NB4 (cell line): ENCODE results near the gene FFAR1.

Source experiments
- DNase-seq: peaks from one replicate; pipeline ENCODE4 v3.0.0; 2010; ENCODE audit warnings: low read depth
- H3K4me3 ChIP-seq: one replicate; pipeline ENCODE4 v1.5.1; 2011; ENCODE audit warnings: mild to moderate bottlenecking, low read depth, low read length, moderate library complexity
- CTCF ChIP-seq: IDR thresholded peaks from one replicate; pipeline ENCODE4 v1.5.1; 2012; ENCODE audit warnings: low read depth, low read length
- MAX ChIP-seq: IDR thresholded peaks from 2 replicates; pipeline ENCODE4 v1.6.1; 2011; ENCODE audit warnings: low read depth, low read length
- MYC ChIP-seq: IDR thresholded peaks from 2 replicates; pipeline ENCODE4 v1.6.1; 2011; ENCODE audit warnings: low read depth, low read length
- POLR2A ChIP-seq: IDR thresholded peaks from 2 replicates; pipeline ENCODE4 v1.6.1; 2011; ENCODE audit warnings: mild to moderate bottlenecking; ENCODE audit not compliant: insufficient read length; ENCODE audit errors: extremely low read depth

FFAR1 gene

GRCh38 chr19:35340431-35340830 is 7.3 kb upstream of the FFAR1 start:
- no peak overlapping the region for H3K4me3 ChIP-seq
- no peak for TF ChIP-seq MAX
- no peak for TF ChIP-seq POLR2A

GRCh38 chr19:35341006-35341405 is 6.7 kb upstream of the FFAR1 start:
- DNase-seq = no peak
- no peak for TF ChIP-seq CTCF
- TF ChIP-seq MYC = no peak
- TF ChIP-seq MAX = no peak
- no peak for TF ChIP-seq POLR2A

More at GRCh38 chr19:35340431-35340830, 7.3 kb upstream of the FFAR1 start:
- DNase-seq = no peak

GRCh38 chr19:35341565-35342225 is 6.0 kb upstream of the FFAR1 start:
- no peak for DNase-seq
- no peak for TF ChIP-seq CTCF
- no peak for TF ChIP-seq MYC
- no peak for TF ChIP-seq POLR2A
- no peak for TF ChIP-seq MAX
- no peak overlapping the region for H3K4me3 ChIP-seq

More at GRCh38 chr19:35341006-35341405, 6.7 kb upstream of the FFAR1 start:
- H3K4me3 ChIP-seq = no peak overlapping the region

GRCh38 chr19:35342430-35342829 is 5.3 kb upstream of the FFAR1 start:
- TF ChIP-seq CTCF (no peak), POLR2A (no peak), MAX (no peak), MYC (no peak)
- DNase-seq = no peak

GRCh38 chr19:35344511-35345031 is 3.1 kb upstream of the FFAR1 start:
- TF ChIP-seq MAX (no peak), CTCF (no peak), POLR2A (no peak), MYC (no peak)
- no peak overlapping the region for H3K4me3 ChIP-seq
- no peak for DNase-seq

More at GRCh38 chr19:35342430-35342829, 5.3 kb upstream of the FFAR1 start:
- H3K4me3 ChIP-seq = no peak overlapping the region

- DNase-seq = no peak
- H3K4me3 ChIP-seq = no peak overlapping the region
- TF ChIP-seq POLR2A = no peak
Measured at GRCh38 chr19:35345671-35346111, 2.0 kb upstream of the FFAR1 start.
